Measurements from ENCODE around the gene MRPL34.

The MRPL34 gene

GRCh38 chr19:17347877-17348276 is 42.2 kb downstream of the MRPL34 start:
- Mint-ChIP-seq H3K27ac (no peak overlapping the region), H3K4me1 (ENCODE audit: low read depth) (peaks cover 10% of the 10 kb centered on the region), H3K9me3 (no peaks in the 10 kb centered on the region), H3K36me3 (ENCODE audit: low read depth) (peaks cover 6% of the 10 kb centered on the region), H3K4me3 (no peak overlapping the region), H3K27me3 (peaks cover 37% of the 10 kb centered on the region)
- DNase-seq = no peak

DNA sequence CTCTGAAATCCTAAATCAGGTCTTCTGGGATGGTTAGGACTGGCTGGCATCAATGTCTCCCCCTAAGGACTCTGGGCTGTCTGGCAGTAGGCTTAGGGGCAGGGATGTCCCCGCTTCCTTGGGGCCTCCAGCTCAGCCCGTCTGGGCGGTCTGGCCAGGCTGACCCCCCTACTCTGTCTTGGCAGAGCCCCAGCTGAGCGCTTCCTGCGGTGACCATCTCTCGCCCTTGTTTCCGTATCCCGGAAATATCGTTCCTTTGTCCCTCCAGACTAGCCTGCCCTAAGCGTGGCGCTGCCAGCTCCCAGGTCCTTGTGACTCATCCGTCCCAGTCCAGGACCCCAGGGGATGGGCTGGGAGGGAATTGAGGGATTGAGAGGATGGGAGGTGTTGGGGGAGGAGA is 43.0 kb downstream of the MRPL34 start:
- Mint-ChIP-seq H3K4me1 (ENCODE audit: low read depth) (peaks cover 10% of the 10 kb centered on the region), H3K27ac (no peak overlapping the region), H3K9me3 (no peaks in the 10 kb centered on the region), H3K27me3 (peaks cover 37% of the 10 kb centered on the region), H3K36me3 (ENCODE audit: low read depth) (peaks cover 5% of the 10 kb centered on the region), H3K4me3 (no peak overlapping the region)
- no peak for DNase-seq

- Mint-ChIP-seq H3K4me1 (ENCODE audit: low read depth) (peaks cover 5% of the 10 kb centered on the region), H3K36me3 (ENCODE audit: low read depth) (no peaks in the 10 kb centered on the region), H3K27me3 (peaks cover 37% of the 10 kb centered on the region), H3K4me3 (no peak overlapping the region), H3K9me3 (no peaks in the 10 kb centered on the region), H3K27ac (no peak overlapping the region)
- DNase-seq = no peak
Measured at GRCh38 chr19:17351815-17352435, 46.3 kb downstream of the MRPL34 start.

DNA sequence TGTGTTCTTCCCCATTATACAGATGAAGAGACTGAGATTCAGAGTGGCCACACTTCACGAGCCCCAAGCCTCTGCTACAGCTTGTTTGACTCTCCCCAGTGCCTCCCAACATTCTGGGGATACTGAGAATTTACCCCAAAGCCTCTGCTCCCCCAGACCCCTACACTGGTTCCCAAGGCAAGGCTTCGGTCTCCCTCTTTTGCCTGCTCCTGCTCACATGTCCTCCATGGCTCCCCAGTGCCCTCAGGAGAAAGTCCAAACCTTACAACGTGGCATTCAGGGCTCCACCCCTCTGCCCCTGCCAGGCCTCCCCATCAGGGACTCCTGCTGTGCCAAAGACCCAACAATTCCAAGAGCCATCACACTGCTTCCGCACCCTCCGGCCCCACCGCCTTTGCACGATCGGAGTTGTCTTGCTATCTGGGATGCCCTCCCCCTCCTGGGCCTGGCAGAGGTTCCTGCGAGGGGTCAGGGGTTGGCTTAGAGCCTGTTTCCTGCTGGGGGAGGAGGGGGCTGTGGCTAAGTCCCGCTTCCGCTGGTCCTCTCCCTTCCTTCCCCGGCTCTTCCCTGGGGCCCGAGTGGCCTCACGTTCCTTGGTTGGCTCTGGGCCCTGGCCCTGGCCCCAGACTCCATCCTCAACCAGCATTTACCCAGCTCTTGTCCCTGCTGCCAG is 47.1 kb downstream of the MRPL34 start:
- DNase-seq = no peak
- Mint-ChIP-seq H3K27ac (no peak overlapping the region), H3K27me3 (peaks cover 34% of the 10 kb centered on the region), H3K4me3 (no peak overlapping the region), H3K9me3 (no peaks in the 10 kb centered on the region), H3K36me3 (ENCODE audit: low read depth) (no peaks in the 10 kb centered on the region), H3K4me1 (ENCODE audit: low read depth) (peaks cover 5% of the 10 kb centered on the region)

GRCh38 chr19:17353386-17353785 is 47.7 kb downstream of the MRPL34 start:
- Mint-ChIP-seq H3K27me3 (peaks cover 30% of the 10 kb centered on the region), H3K4me1 (ENCODE audit: low read depth) (peaks cover 5% of the 10 kb centered on the region), H3K9me3 (no peaks in the 10 kb centered on the region), H3K4me3 (no peak overlapping the region), H3K36me3 (ENCODE audit: low read depth) (no peaks in the 10 kb centered on the region), H3K27ac (no peak overlapping the region)
- DNase-seq = no peak

Data from activated T-cell treated with anti-CD3 and anti-CD28 coated beads, Interleukin-2, amount 50 U/mL, for 24 hours (primary cell).